Endothelial cell of umbilical vein (primary cell): Measurements from ENCODE around the gene SUSD6. TPM values are rescaled to one million over a fixed set of nuclear protein-coding genes. Genes with fewer than 3 reads are reported as not detected.

Experiments used
- BruUV-seq: library from RNA; stranded (reverse); fragments of 400-500 nt; replicated peaks from 2 replicates; lab custom pipeline; 2021; lab: Mats Ljungman, UMichigan
- CTCF ChIA-PET: fragments of 300-600, 350-600 bp; sonication (Branson Sonifier 250); formaldehyde crosslinking; loops from one replicate; lab custom pipeline; 2021; ENCODE audit warnings: antibody characterized with exemption, inconsistent platforms; lab: Charles Lee
- POLR2A ChIA-PET: fragments of 300-600, 350-600 bp; sonication (Branson Sonifier 250); formaldehyde crosslinking; loops from one replicate; lab custom pipeline; 2021; ENCODE audit warnings: antibody characterized with exemption, inconsistent platforms; lab: Charles Lee
- DNase-seq: peaks from one replicate; pipeline ENCODE4 v3.0.0-alpha.2; 2011; ENCODE audit warnings: low read depth, low spot score
- FAIRE-seq: peaks from 2 replicates; lab custom pipeline; 2011; peaks lifted over from hg19 to GRCh38; lab: Jason Lieb, UNC
- H2AFZ ChIP-seq: 2 replicates; pipeline ENCODE4 v1.6.0; 2012; ENCODE audit warnings: low read depth, low read length, control low read depth, inconsistent platforms
- H3K27ac ChIP-seq: 2 replicates; pipeline ENCODE4 v1.5.1; 2011; ENCODE audit warnings: low read depth, mild to moderate bottlenecking, control low read depth, low read length, moderate library complexity; ENCODE audit not compliant: insufficient read depth
- H3K27me3 ChIP-seq, 2 experiments: 2 replicates each; pipeline versions ENCODE4 v1.6.0 to v1.6.1; 2011; ENCODE audit warnings: low read length in 2 of 2, mixed read lengths in 1 of 2; ENCODE audit not compliant: control insufficient read depth in 2 of 2, insufficient read depth in 2 of 2
- H3K36me3 ChIP-seq, 2 experiments: 2 replicates in 1 of 2; 3 replicates in 1 of 2; pipeline ENCODE4 v1.5.1; 2011; ENCODE audit warnings: low read length in 2 of 2, mild to moderate bottlenecking in 1 of 2, moderate library complexity in 1 of 2; ENCODE audit not compliant: control insufficient read depth in 2 of 2, insufficient read depth in 2 of 2; ENCODE audit errors: extremely low read depth in 1 of 2
- H3K4me1 ChIP-seq: 3 replicates; pipeline ENCODE4 v1.5.1; 2011; ENCODE audit warnings: mild to moderate bottlenecking, low read length; ENCODE audit not compliant: control insufficient read depth, insufficient read depth; ENCODE audit errors: extremely low read depth
- H3K4me2 ChIP-seq: 2 replicates; pipeline ENCODE4 v1.6.1; 2011; ENCODE audit warnings: low read length, control low read depth, mixed read lengths; ENCODE audit not compliant: insufficient read depth
- H3K4me3 ChIP-seq, 3 experiments: fragments of 200-600 bp in 1 of 3; sonication (generic), shearing (Covaris generic) in 1 of 3; replicated peaks in 1 of 3; 2 replicates each; pipeline ENCODE4 v1.5.1; 2011 to 2016; ENCODE audit warnings: control low read depth in 3 of 3, low read length in 3 of 3, mild to moderate bottlenecking in 2 of 3, inconsistent platforms in 1 of 3, low read depth in 1 of 3, moderate library complexity in 1 of 3; ENCODE audit not compliant: insufficient read depth in 1 of 3
- H3K79me2 ChIP-seq: 2 replicates; pipeline ENCODE4 v1.6.0; 2012; ENCODE audit warnings: low read length, inconsistent platforms; ENCODE audit not compliant: control insufficient read depth, insufficient read depth
- H3K9ac ChIP-seq: replicated peaks from 2 replicates; pipeline ENCODE3; 2011; ENCODE audit warnings: low read length, control low read depth; ENCODE audit not compliant: insufficient read depth; ENCODE audit errors: extremely low read depth
- H3K9me1 ChIP-seq: replicated peaks from 3 replicates; pipeline ENCODE4 v1.6.0; 2011; ENCODE audit warnings: mild to moderate bottlenecking, low read length; ENCODE audit not compliant: control insufficient read depth, insufficient read depth; ENCODE audit errors: extremely low read depth
- H3K9me3 ChIP-seq: replicated peaks from 2 replicates; pipeline ENCODE4 v1.5.1; 2012; ENCODE audit warnings: low read length, inconsistent platforms; ENCODE audit not compliant: control insufficient read depth, insufficient read depth
- H4K20me1 ChIP-seq: replicated peaks from 2 replicates; pipeline ENCODE3; 2011; ENCODE audit warnings: mild to moderate bottlenecking, low read length; ENCODE audit not compliant: control insufficient read depth, insufficient read depth; ENCODE audit errors: extremely low read depth
- EZH2 ChIP-seq: IDR thresholded peaks from 2 replicates; pipeline ENCODE4 v1.6.1; 2012; ENCODE audit warnings: borderline replicate concordance, low read depth, mild to moderate bottlenecking, moderate library complexity, low read length, inconsistent platforms; ENCODE audit not compliant: severe bottlenecking
- FOS ChIP-seq: IDR thresholded peaks from 2 replicates; pipeline ENCODE4 v1.6.1; 2011; ENCODE audit warnings: mild to moderate bottlenecking, low read length, moderate library complexity, borderline replicate concordance; ENCODE audit not compliant: insufficient read depth
- GATA2 ChIP-seq: IDR thresholded peaks from 2 replicates; pipeline ENCODE4 v1.7.0; 2011; ENCODE audit warnings: low read depth, mild to moderate bottlenecking, moderate library complexity, mixed read lengths, low read length; ENCODE audit not compliant: insufficient read length, insufficient read depth
- JUN ChIP-seq: IDR thresholded peaks from 2 replicates; pipeline ENCODE4 v1.6.1; 2011; ENCODE audit warnings: borderline replicate concordance, low read depth; ENCODE audit not compliant: insufficient read length, insufficient read depth
- MYC ChIP-seq: IDR thresholded peaks from one replicate; pipeline ENCODE4 v1.6.1; 2011; ENCODE audit warnings: mild to moderate bottlenecking, low read depth, low read length
- POLR2A ChIP-seq: IDR thresholded peaks from 2 replicates; pipeline ENCODE4 v1.6.1; 2012; ENCODE audit warnings: low read depth, mild to moderate bottlenecking, control low read depth, low read length
- POLR2AphosphoS5 ChIP-seq: IDR thresholded peaks from 2 replicates; pipeline ENCODE4 v1.6.1; 2012; ENCODE audit warnings: low read depth, mild to moderate bottlenecking, control low read depth, low read length, moderate library complexity; ENCODE audit not compliant: insufficient read depth
- dilution Hi-C: fragments of 300-500 bp; cut with MboI; formaldehyde crosslinking; loops from one replicate; pipeline ENCODE4 v1.15.0; 2019; ENCODE audit warnings: low sequenced_read_pairs; ENCODE audit not compliant: extremely low pct_ligation_motif_present
- intact Hi-C: fragments of 100-400 bp; cut with micrococcal nuclease; formaldehyde crosslinking; loops from one replicate; pipeline ENCODE4 v1.10.0; 2022
- polyA plus RNA-seq, 4 experiments: library from polyadenylated mRNA; depleted of rRNA in 3 of 4; stranded (reverse) in 3 of 4; unstranded in 1 of 4; fragments of >200 nt; gene quantifications; 2 replicates each; pipeline versions ENCODE4 v1.2.1 to v1.2.3, GENCODE V29; 2011 to 2012; ENCODE audit warnings: missing spikeins in 1 of 4
- total RNA-seq: library from RNA; stranded (reverse); gene quantifications from 2 replicates; pipeline ENCODE4 v1.2.3, GENCODE V29; 2021
- TF ChIP-seq, protein P1 (sequence below), 2 donors: IDR thresholded peaks; 1 replicate in 1 of 2; 2 replicates in 1 of 2; pipeline ENCODE4 v1.5.1; 2011; ENCODE audit warnings: low read length in 2 of 2, mild to moderate bottlenecking in 2 of 2, moderate library complexity in 2 of 2, control low read depth in 1 of 2, inconsistent platforms in 1 of 2, low read depth in 1 of 2; ENCODE audit not compliant: insufficient read depth in 1 of 2; ENCODE audit errors: extremely low read depth in 1 of 2
- TF ChIP-seq, protein P2 (sequence below): IDR thresholded peaks from 2 replicates; pipeline ENCODE4 v1.6.1; 2011; ENCODE audit not compliant: insufficient read depth, insufficient read length

The SUSD6 gene
- total and polyA plus RNA-seq, 2 donors (not counting 3 experiments of a cell fraction or from before 2014, with no cell fraction given): 13.4 to 19.5 TPM

DNA sequence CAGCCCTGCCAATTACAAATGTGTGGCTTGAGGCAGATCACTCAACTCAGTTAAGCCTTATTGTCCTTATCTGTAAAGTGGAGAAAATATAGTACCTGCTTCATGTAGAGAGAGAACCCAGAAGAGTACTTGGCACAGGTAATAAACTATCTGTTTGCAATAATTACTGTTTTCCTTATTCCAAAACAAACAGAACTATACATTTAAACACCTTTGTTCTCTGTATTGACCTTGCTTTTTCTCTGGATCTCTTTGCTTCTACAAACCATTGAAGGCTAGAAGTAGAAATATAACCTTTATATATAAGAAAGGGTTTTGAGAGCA lies 84.8 kb downstream of the SUSD6 start:
- FAIRE-seq (no peak), DNase-seq (no peak)
- no peaks in the 10 kb centered on the region for H4K20me1 ChIP-seq
- no peak overlapping the region for H3K4me2 ChIP-seq
- POLR2A ChIA-PET: interaction anchor here (0.5 kb wide), 1 partner anchor 28 kb away, joined by 3 read pairs; no protein-coding TSS in a partner anchor
- CTCF ChIA-PET: interaction anchor here (0.9 kb wide), 1 partner anchor 48 kb away, joined by 4 read pairs; no protein-coding TSS in a partner anchor
- TF ChIP-seq, protein P1, sequence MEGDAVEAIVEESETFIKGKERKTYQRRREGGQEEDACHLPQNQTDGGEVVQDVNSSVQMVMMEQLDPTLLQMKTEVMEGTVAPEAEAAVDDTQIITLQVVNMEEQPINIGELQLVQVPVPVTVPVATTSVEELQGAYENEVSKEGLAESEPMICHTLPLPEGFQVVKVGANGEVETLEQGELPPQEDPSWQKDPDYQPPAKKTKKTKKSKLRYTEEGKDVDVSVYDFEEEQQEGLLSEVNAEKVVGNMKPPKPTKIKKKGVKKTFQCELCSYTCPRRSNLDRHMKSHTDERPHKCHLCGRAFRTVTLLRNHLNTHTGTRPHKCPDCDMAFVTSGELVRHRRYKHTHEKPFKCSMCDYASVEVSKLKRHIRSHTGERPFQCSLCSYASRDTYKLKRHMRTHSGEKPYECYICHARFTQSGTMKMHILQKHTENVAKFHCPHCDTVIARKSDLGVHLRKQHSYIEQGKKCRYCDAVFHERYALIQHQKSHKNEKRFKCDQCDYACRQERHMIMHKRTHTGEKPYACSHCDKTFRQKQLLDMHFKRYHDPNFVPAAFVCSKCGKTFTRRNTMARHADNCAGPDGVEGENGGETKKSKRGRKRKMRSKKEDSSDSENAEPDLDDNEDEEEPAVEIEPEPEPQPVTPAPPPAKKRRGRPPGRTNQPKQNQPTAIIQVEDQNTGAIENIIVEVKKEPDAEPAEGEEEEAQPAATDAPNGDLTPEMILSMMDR (IDR thresholded peaks at IDR 0.05; ENCODE audit: extremely low read depth in 1 of 2, insufficient read depth in 1 of 2, low read depth in 1 of 2, low read length in 2 of 2): no peak
- no peak for TF ChIP-seq MYC
- no peak for TF ChIP-seq POLR2AphosphoS5
- no peak for TF ChIP-seq POLR2A
- no peak for TF ChIP-seq JUN
- TF ChIP-seq FOS: no peak
- TF ChIP-seq GATA2: no peak
- TF ChIP-seq, protein P2, sequence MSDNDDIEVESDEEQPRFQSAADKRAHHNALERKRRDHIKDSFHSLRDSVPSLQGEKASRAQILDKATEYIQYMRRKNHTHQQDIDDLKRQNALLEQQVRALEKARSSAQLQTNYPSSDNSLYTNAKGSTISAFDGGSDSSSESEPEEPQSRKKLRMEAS: no peak
- TF ChIP-seq EZH2: no peak
- H3K4me3 ChIP-seq: no peak overlapping the region
- no peaks in the 10 kb centered on the region for H3K9me1 ChIP-seq
- H3K9me3 ChIP-seq: no peaks in the 10 kb centered on the region
- no peak overlapping the region for H2AFZ ChIP-seq
- H3K79me2 ChIP-seq: peaks cover 1% of the 10 kb centered on the region
- dilution Hi-C loops (no loop called here), intact Hi-C loops (loop anchor here (1.0 to 5.0 kb wide), 2 partner anchors 20 to 474 kb away; no protein-coding TSS in a partner anchor)
- H3K4me1 ChIP-seq: peaks cover 4% of the 10 kb centered on the region
- no peaks in the 10 kb centered on the region for H3K36me3 ChIP-seq
- H3K27me3 ChIP-seq: no peaks in the 10 kb centered on the region
- no TSS peak for BruUV-seq
- H3K9ac ChIP-seq: no peak overlapping the region
- no peak overlapping the region for H3K27ac ChIP-seq
